ENCODE data around the gene GBP5.
"Not testable (repeated sequence)": the region's sequence is repeated elsewhere in the genome, so short reads cannot be mapped to it uniquely, and the experiment has no call there.

The GBP5 gene

DNA sequence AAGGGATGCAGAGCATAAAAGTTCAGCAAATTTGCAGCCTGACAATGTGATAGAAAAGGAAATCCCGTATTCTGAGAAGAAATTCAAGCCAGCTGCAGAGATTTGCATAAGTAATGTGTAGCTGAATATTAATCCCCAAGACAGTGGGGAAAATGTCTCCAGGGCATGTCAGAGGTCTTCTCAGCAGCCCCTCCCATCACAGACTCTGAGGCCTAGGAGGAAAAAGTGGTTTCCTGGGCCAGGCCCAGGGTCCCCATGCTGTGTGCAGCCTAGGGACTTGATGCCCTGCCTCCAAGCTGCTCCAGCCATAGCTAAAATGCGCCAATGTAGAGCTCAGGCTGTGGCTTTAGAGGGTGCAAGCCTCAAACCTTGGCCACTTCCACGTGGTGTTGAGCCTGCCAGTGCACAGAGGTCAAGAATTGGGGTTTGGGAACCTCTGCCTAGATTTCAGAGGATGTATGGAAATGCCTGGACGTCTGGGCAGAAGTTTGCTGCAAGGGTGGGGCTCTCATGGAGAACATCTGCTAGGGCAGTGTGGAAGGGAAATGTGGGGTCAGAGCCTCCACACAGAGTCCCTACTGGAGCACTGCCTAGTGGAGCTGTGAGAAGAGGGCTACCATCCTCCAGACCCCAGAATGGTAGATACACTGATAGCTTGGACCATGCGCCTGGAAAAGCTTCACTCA lies 11.6 kb upstream of the GBP5 start:
- ATAC-seq, result not testable (repeated sequence)

DNA sequence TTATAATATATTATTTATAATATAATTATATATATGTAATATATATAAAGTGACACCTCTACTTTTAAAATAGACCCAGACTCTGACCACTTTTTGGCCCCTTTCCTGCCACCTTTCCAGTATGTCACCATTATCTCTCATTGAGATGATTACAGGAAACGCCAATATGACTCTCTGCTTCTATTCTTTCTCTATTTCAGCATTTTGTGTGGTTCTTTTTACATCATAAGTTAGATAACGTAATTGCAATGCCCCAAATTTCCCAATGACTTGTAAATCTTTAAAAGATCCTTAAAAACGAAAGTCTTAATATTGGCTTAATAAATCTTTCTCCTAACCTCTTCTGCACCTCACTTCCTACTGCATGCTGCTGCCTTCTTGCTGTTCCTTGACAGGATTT lies 8.1 kb upstream of the GBP5 start:
- ATAC-seq, result no peak
- TF ChIP-seq BACH2 (CRISPR knock-in tag; IDR thresholded peaks at IDR 0.05; ENCODE audit: borderline replicate concordance) (no peak), OSR1 (CRISPR knock-in tag; IDR thresholded peaks at IDR 0.05) (no peak), ZFP3 (CRISPR knock-in tag; IDR thresholded peaks at IDR 0.05) (no peak), ESRRG (CRISPR knock-in tag; IDR thresholded peaks at IDR 0.05) (no peak), TOX (CRISPR knock-in tag; IDR thresholded peaks at IDR 0.05; ENCODE audit: borderline replicate concordance) (no peak), ISL1 (CRISPR knock-in tag; IDR thresholded peaks at IDR 0.05) (no peak), ARNTL (CRISPR knock-in tag; IDR thresholded peaks at IDR 0.05; ENCODE audit: borderline replicate concordance, low read depth) (no peak), ZFP30 (CRISPR knock-in tag; IDR thresholded peaks at IDR 0.05) (no peak), PPARA (CRISPR knock-in tag; IDR thresholded peaks at IDR 0.05; ENCODE audit: borderline replicate concordance) (no peak)
- TF ChIP-seq, protein P1, sequence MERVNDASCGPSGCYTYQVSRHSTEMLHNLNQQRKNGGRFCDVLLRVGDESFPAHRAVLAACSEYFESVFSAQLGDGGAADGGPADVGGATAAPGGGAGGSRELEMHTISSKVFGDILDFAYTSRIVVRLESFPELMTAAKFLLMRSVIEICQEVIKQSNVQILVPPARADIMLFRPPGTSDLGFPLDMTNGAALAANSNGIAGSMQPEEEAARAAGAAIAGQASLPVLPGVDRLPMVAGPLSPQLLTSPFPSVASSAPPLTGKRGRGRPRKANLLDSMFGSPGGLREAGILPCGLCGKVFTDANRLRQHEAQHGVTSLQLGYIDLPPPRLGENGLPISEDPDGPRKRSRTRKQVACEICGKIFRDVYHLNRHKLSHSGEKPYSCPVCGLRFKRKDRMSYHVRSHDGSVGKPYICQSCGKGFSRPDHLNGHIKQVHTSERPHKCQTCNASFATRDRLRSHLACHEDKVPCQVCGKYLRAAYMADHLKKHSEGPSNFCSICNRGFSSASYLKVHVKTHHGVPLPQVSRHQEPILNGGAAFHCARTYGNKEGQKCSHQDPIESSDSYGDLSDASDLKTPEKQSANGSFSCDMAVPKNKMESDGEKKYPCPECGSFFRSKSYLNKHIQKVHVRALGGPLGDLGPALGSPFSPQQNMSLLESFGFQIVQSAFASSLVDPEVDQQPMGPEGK (CRISPR knock-in tag; IDR thresholded peaks at IDR 0.05; ENCODE audit: borderline replicate concordance), result no peak
- TF ChIP-seq, protein P2, sequence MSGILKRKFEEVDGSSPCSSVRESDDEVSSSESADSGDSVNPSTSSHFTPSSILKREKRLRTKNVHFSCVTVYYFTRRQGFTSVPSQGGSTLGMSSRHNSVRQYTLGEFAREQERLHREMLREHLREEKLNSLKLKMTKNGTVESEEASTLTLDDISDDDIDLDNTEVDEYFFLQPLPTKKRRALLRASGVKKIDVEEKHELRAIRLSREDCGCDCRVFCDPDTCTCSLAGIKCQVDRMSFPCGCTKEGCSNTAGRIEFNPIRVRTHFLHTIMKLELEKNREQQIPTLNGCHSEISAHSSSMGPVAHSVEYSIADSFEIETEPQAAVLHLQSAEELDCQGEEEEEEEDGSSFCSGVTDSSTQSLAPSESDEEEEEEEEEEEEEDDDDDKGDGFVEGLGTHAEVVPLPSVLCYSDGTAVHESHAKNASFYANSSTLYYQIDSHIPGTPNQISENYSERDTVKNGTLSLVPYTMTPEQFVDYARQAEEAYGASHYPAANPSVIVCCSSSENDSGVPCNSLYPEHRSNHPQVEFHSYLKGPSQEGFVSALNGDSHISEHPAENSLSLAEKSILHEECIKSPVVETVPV (CRISPR knock-in tag; IDR thresholded peaks at IDR 0.05), result no peak

DNA sequence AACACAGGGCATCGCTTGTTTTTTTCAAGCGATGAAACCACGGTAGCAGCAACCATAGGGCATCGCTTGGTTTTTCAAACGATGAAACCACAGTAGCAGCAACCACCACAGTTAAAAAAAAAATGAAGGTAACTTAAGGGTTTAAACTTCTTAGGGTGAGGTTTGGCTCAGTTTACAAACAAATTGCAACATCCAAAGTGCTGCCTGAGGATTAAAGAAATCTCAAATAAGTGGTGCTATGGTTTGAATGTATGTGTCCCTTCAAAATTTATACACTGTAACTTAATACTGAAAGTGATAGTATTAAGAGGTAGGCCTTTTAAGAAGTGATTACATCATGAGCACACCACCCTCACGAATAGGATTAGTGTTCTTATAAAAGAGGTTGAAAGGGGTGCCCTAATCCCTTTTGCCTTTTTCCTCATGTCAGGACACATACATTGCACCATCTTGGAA lies 6.4 kb upstream of the GBP5 start:
- ATAC-seq, result no peak
- no peak for TF ChIP-seq BACH2 (CRISPR knock-in tag; IDR thresholded peaks at IDR 0.05; ENCODE audit: borderline replicate concordance)
- no peak for TF ChIP-seq ESRRG (CRISPR knock-in tag; IDR thresholded peaks at IDR 0.05)
- TF ChIP-seq ARNTL (CRISPR knock-in tag; IDR thresholded peaks at IDR 0.05; ENCODE audit: borderline replicate concordance, low read depth), result no peak
- TF ChIP-seq TOX (CRISPR knock-in tag; IDR thresholded peaks at IDR 0.05; ENCODE audit: borderline replicate concordance), result no peak
- TF ChIP-seq TCF4 (CRISPR knock-in tag; IDR thresholded peaks at IDR 0.05; ENCODE audit: borderline replicate concordance), result no peak
- TF ChIP-seq, protein P3, sequence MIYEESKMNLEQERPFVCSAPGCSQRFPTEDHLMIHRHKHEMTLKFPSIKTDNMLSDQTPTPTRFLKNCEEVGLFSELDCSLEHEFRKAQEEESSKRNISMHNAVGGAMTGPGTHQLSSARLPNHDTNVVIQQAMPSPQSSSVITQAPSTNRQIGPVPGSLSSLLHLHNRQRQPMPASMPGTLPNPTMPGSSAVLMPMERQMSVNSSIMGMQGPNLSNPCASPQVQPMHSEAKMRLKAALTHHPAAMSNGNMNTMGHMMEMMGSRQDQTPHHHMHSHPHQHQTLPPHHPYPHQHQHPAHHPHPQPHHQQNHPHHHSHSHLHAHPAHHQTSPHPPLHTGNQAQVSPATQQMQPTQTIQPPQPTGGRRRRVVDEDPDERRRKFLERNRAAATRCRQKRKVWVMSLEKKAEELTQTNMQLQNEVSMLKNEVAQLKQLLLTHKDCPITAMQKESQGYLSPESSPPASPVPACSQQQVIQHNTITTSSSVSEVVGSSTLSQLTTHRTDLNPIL (CRISPR knock-in tag; IDR thresholded peaks at IDR 0.05; ENCODE audit: low read depth), result no peak
- no peak for TF ChIP-seq OSR1 (CRISPR knock-in tag; IDR thresholded peaks at IDR 0.05)
- TF ChIP-seq ZFP3 (CRISPR knock-in tag; IDR thresholded peaks at IDR 0.05), result no peak
- TF ChIP-seq, protein P4, sequence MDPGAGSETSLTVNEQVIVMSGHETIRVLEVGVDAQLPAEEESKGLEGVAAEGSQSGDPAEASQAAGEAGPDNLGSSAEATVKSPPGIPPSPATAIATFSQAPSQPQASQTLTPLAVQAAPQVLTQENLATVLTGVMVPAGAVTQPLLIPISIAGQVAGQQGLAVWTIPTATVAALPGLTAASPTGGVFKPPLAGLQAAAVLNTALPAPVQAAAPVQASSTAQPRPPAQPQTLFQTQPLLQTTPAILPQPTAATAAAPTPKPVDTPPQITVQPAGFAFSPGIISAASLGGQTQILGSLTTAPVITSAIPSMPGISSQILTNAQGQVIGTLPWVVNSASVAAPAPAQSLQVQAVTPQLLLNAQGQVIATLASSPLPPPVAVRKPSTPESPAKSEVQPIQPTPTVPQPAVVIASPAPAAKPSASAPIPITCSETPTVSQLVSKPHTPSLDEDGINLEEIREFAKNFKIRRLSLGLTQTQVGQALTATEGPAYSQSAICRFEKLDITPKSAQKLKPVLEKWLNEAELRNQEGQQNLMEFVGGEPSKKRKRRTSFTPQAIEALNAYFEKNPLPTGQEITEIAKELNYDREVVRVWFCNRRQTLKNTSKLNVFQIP (CRISPR knock-in tag; IDR thresholded peaks at IDR 0.05; ENCODE audit: borderline replicate concordance, low read depth), result no peak
- TF ChIP-seq ZC3H10 (CRISPR knock-in tag; IDR thresholded peaks at IDR 0.05), result no peak
- TF ChIP-seq ZNF8 (CRISPR knock-in tag; IDR thresholded peaks at IDR 0.05), result no peak
- TF ChIP-seq ISL1 (CRISPR knock-in tag; IDR thresholded peaks at IDR 0.05), result no peak
- no peak for TF ChIP-seq ZNF70 (CRISPR knock-in tag; IDR thresholded peaks at IDR 0.05)
- no peak for TF ChIP-seq ZNF565 (CRISPR knock-in tag; conservative IDR thresholded peaks at IDR 0.05; ENCODE audit: low read depth)
- no peak for TF ChIP-seq ZFP30 (CRISPR knock-in tag; IDR thresholded peaks at IDR 0.05)
- no peak for TF ChIP-seq GLIS3 (CRISPR knock-in tag; IDR thresholded peaks at IDR 0.05)
- TF ChIP-seq SNAI2 (CRISPR knock-in tag; IDR thresholded peaks at IDR 0.05), result no peak

DNA sequence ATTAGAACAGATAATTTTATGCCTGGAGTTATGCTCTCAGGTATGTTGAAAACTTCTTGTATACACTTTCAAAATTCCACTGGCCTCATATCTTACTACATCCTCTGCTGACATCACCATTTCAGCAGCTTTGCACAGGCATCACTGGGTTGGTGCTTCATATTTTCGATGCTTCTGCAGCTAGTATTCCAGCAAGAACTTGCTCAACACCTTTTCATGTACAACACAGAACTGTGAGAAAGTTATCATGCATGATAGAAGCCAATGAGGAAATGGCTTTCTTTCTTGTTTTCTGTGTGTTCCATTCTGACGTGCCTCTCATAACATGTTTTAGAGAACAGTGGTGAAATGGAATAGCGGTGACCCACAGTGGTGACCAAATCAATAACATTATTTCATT lies 5.1 kb upstream of the GBP5 start:
- no peak for ATAC-seq
- TF ChIP-seq ZNF565 (CRISPR knock-in tag; conservative IDR thresholded peaks at IDR 0.05; ENCODE audit: low read depth), result no peak
- no peak for TF ChIP-seq ZFP30 (CRISPR knock-in tag; IDR thresholded peaks at IDR 0.05)
- TF ChIP-seq, protein P1 (CRISPR knock-in tag; IDR thresholded peaks at IDR 0.05; ENCODE audit: borderline replicate concordance), result no peak
- TF ChIP-seq CSDC2 (CRISPR knock-in tag; IDR thresholded peaks at IDR 0.05), result no peak
- TF ChIP-seq ESRRG (CRISPR knock-in tag; IDR thresholded peaks at IDR 0.05), result no peak
